H9 (cell line): Measurements from ENCODE around the gene MYL2. TPM values are rescaled to one million over a fixed set of nuclear protein-coding genes. Genes with fewer than 3 reads are reported as not detected.
A peak's percentile ranks its signal among the peaks of the same experiment; 100 is the strongest.

ENCODE experiments used
- DNase-seq: peaks from one replicate; pipeline ENCODE4 v3.0.0-alpha.2; 2017
- H2AFZ ChIP-seq: one replicate; pipeline ENCODE4 v1.6.1; 2013; ENCODE audit warnings: mild to moderate bottlenecking, low read length, control low read depth, moderate library complexity
- H2AK5ac ChIP-seq: 2 replicates; pipeline ENCODE4 v1.6.1; 2013; ENCODE audit warnings: low read length, control low read depth, mixed read lengths; ENCODE audit not compliant: insufficient read length
- H2BK120ac ChIP-seq: one replicate; pipeline ENCODE4 v1.6.1; 2013; ENCODE audit warnings: low read depth, mild to moderate bottlenecking, low read length, control low read depth, inconsistent platforms; ENCODE audit not compliant: poor library complexity, severe bottlenecking
- H2BK12ac ChIP-seq: 2 replicates; pipeline ENCODE4 v1.6.1; 2013; ENCODE audit warnings: low read length, control low read depth, mixed read lengths, low read depth; ENCODE audit not compliant: insufficient read length
- H2BK15ac ChIP-seq: 2 replicates; pipeline ENCODE4 v1.6.1; 2013; ENCODE audit warnings: low read depth, low read length, control low read depth
- H2BK20ac ChIP-seq: one replicate; pipeline ENCODE4 v1.6.1; 2013; ENCODE audit warnings: low read depth, mild to moderate bottlenecking, low read length, control low read depth, inconsistent platforms; ENCODE audit not compliant: poor library complexity, severe bottlenecking
- H2BK5ac ChIP-seq: 2 replicates; pipeline ENCODE4 v1.6.1; 2013; ENCODE audit warnings: low read length, control low read depth, mixed read lengths; ENCODE audit not compliant: insufficient read length
- H3K14ac ChIP-seq: 2 replicates; pipeline ENCODE4 v1.6.1; 2013; ENCODE audit warnings: low read length, control low read depth; ENCODE audit not compliant: insufficient read depth
- H3K18ac ChIP-seq: 2 replicates; pipeline ENCODE4 v1.6.1; 2013; ENCODE audit warnings: low read depth, mild to moderate bottlenecking, mixed read lengths, low read length, control low read depth; ENCODE audit not compliant: insufficient read length
- H3K23ac ChIP-seq: 2 replicates; pipeline ENCODE4 v1.6.1; 2013; ENCODE audit warnings: low read length, control low read depth, mixed read lengths, low read depth; ENCODE audit not compliant: insufficient read length
- H3K23me2 ChIP-seq: 2 replicates; pipeline ENCODE4 v1.6.1; 2013; ENCODE audit warnings: low read depth, mild to moderate bottlenecking, mixed read lengths, low read length, control low read depth; ENCODE audit not compliant: insufficient read length, poor library complexity, severe bottlenecking
- H3K27ac ChIP-seq: 2 replicates; pipeline ENCODE4 v1.5.1; 2013; ENCODE audit warnings: low read length, control low read depth, mixed read lengths, low read depth; ENCODE audit not compliant: insufficient read length
- H3K27me3 ChIP-seq: 2 replicates; pipeline ENCODE4 v1.6.1; 2013; ENCODE audit warnings: low read length, control low read depth, inconsistent platforms; ENCODE audit not compliant: insufficient read depth
- H3K4ac ChIP-seq: 2 replicates; pipeline ENCODE4 v1.6.1; 2013; ENCODE audit warnings: low read depth, mild to moderate bottlenecking, control low read depth, inconsistent platforms, low read length, moderate library complexity
- H3K4me1 ChIP-seq: 2 replicates; pipeline ENCODE4 v1.6.1; 2013; ENCODE audit warnings: low read length, control low read depth, inconsistent platforms; ENCODE audit not compliant: insufficient read depth
- H3K4me2 ChIP-seq: 2 replicates; pipeline ENCODE4 v1.6.1; 2013; ENCODE audit warnings: low read length, control low read depth, mixed read lengths; ENCODE audit not compliant: insufficient read length, insufficient read depth
- H3K56ac ChIP-seq: 2 replicates; pipeline ENCODE4 v1.6.1; 2013; ENCODE audit warnings: low read depth, mild to moderate bottlenecking, mixed read lengths, low read length, control low read depth; ENCODE audit not compliant: insufficient read length
- H3K79me1 ChIP-seq: 2 replicates; pipeline ENCODE4 v1.6.1; 2013; ENCODE audit warnings: low read depth, mild to moderate bottlenecking, moderate library complexity, low read length, control low read depth, inconsistent platforms; ENCODE audit not compliant: insufficient read depth, poor library complexity, severe bottlenecking
- H3K79me2 ChIP-seq: 2 replicates; pipeline ENCODE4 v1.6.1; 2013; ENCODE audit warnings: low read length, control low read depth, inconsistent platforms; ENCODE audit not compliant: insufficient read depth
- H3K9ac ChIP-seq: 2 replicates; pipeline ENCODE4 v1.6.1; 2013; ENCODE audit warnings: low read length, control low read depth, mixed read lengths; ENCODE audit not compliant: insufficient read length; ENCODE audit errors: extremely low read depth
- H3K9me3 ChIP-seq: one replicate; pipeline ENCODE4 v1.6.1; 2013; ENCODE audit warnings: low read depth, low read length, inconsistent platforms; ENCODE audit not compliant: control insufficient read depth
- H3T11ph ChIP-seq: one replicate; pipeline ENCODE4 v1.6.1; 2013; ENCODE audit warnings: mild to moderate bottlenecking, low read length, control low read depth, inconsistent platforms
- H4K20me1 ChIP-seq: one replicate; pipeline ENCODE4 v1.6.1; 2013; ENCODE audit not compliant: control insufficient read depth, insufficient read length, insufficient read depth
- H4K5ac ChIP-seq: 2 replicates; pipeline ENCODE4 v1.6.1; 2013; ENCODE audit warnings: low read depth, mild to moderate bottlenecking, mixed read lengths, low read length, control low read depth; ENCODE audit not compliant: insufficient read length
- H4K8ac ChIP-seq: replicated peaks from 2 replicates; pipeline ENCODE4 v1.6.1; 2013; ENCODE audit warnings: low read length, control low read depth, mixed read lengths, low read depth; ENCODE audit not compliant: insufficient read length
- H4K91ac ChIP-seq: 2 replicates; pipeline ENCODE4 v1.6.1; 2013; ENCODE audit warnings: low read depth, mild to moderate bottlenecking, moderate library complexity, mixed read lengths, low read length, control low read depth; ENCODE audit not compliant: insufficient read length
- H3K27ac Mint-ChIP-seq, 3 experiments: 2 replicates in 2 of 3; 3 replicates in 1 of 3; pipeline ENCODE4 v1.8.0; 2020 to 2021; ENCODE audit warnings: mixed read lengths in 3 of 3, mild to moderate bottlenecking in 1 of 3, moderate library complexity in 1 of 3
- H3K27me3 Mint-ChIP-seq: 2 replicates; pipeline ENCODE4 v1.8.0; 2021; ENCODE audit warnings: low read depth, mild to moderate bottlenecking, moderate library complexity, mixed read lengths
- H3K36me3 Mint-ChIP-seq, 3 experiments: 2 replicates in 2 of 3; 3 replicates in 1 of 3; pipeline ENCODE4 v1.8.0; 2020 to 2021; ENCODE audit warnings: low read depth in 3 of 3, mixed read lengths in 3 of 3; ENCODE audit not compliant: insufficient read depth in 1 of 3
- H3K4me1 Mint-ChIP-seq, 2 experiments: 2 replicates each; pipeline ENCODE4 v1.8.0; 2020; ENCODE audit warnings: mixed read lengths in 2 of 2
- H3K4me3 Mint-ChIP-seq, 2 experiments: 2 replicates in 1 of 2; 3 replicates in 1 of 2; pipeline ENCODE4 v1.8.0; 2020 to 2021; ENCODE audit warnings: mild to moderate bottlenecking in 2 of 2, mixed read lengths in 2 of 2, moderate library complexity in 1 of 2
- H3K9me3 Mint-ChIP-seq, 2 experiments: 2 replicates in 1 of 2; 3 replicates in 1 of 2; pipeline ENCODE4 v1.8.0; 2020; ENCODE audit warnings: mild to moderate bottlenecking in 2 of 2, mixed read lengths in 2 of 2, moderate library complexity in 1 of 2
- WGBS: extraction: QIAGEN DNeasy Blood & Tissue Kit; methylation state at CpG from one replicate; pipeline ENCODE4 v1.1.7; 2013; ENCODE audit warnings: missing lambda C conversion rate, low lambda C conversion rate, mixed read lengths; ENCODE audit not compliant: insufficient read length; ENCODE audit errors: extremely low coverage; 5-methylcytosine and 5-hydroxymethylcytosine counted together
- total RNA-seq: library from RNA; stranded (reverse); gene quantifications from 2 replicates; pipeline ENCODE4 v1.2.1, GENCODE V29; 2021
- TF ChIP-seq, protein P1 (sequence below): fragments of 200-600 bp; sonication (generic); conservative IDR thresholded peaks from 3 replicates; pipeline ENCODE4 v1.8.0; 2021; ENCODE audit warnings: antibody characterized with exemption, mild to moderate bottlenecking

Gene MYL2
- total RNA-seq, 1 experiment from 2014 or later: not detected

- Histone ChIP-seq H3K9me3 (no peaks in the 10 kb centered on the region), H3K79me2 (no peaks in the 10 kb centered on the region), H3K4me2 (no peak overlapping the region), H3K27ac (no peak overlapping the region), H3K9ac (no peak overlapping the region), H2AFZ (no peak overlapping the region), H2BK12ac (no peak overlapping the region), H2BK15ac (no peak overlapping the region), H2BK120ac (no peak overlapping the region), H3K27me3 (no peaks in the 10 kb centered on the region), H3K4ac (no peak overlapping the region), H3K23ac (no peak overlapping the region), H4K5ac (no peak overlapping the region), H3K56ac (no peak overlapping the region), H3K14ac (no peak overlapping the region), H3K23me2 (no peaks in the 10 kb centered on the region), H3K18ac (no peak overlapping the region), H4K8ac (no peak overlapping the region), H3K79me1 (no peaks in the 10 kb centered on the region), H2BK5ac (no peak overlapping the region), H2BK20ac (no peak overlapping the region), H4K91ac (no peak overlapping the region), H2AK5ac (no peak overlapping the region), H3K4me1 (no peaks in the 10 kb centered on the region), H3T11ph (no peak overlapping the region), H4K20me1 (no peaks in the 10 kb centered on the region)
- Mint-ChIP-seq H3K4me1 (peaks cover 6 to 9% of the 10 kb centered on the region in 2 experiments), H3K36me3 (no peaks in the 10 kb centered on the region), H3K9me3 (0 out of 5 replicates have a peak, but pooled peaks cover 0 to 2% of the 10 kb centered on the region in 2 experiments), H3K27ac (peak overlapping the region in 1 of 3 experiments; percentile 21; a peak in 1 of 7 replicates), H3K4me3 (no peak overlapping the region), H3K27me3 (peaks cover 8% of the 10 kb centered on the region)
- DNase-seq: no peak
- TF ChIP-seq, protein P1, sequence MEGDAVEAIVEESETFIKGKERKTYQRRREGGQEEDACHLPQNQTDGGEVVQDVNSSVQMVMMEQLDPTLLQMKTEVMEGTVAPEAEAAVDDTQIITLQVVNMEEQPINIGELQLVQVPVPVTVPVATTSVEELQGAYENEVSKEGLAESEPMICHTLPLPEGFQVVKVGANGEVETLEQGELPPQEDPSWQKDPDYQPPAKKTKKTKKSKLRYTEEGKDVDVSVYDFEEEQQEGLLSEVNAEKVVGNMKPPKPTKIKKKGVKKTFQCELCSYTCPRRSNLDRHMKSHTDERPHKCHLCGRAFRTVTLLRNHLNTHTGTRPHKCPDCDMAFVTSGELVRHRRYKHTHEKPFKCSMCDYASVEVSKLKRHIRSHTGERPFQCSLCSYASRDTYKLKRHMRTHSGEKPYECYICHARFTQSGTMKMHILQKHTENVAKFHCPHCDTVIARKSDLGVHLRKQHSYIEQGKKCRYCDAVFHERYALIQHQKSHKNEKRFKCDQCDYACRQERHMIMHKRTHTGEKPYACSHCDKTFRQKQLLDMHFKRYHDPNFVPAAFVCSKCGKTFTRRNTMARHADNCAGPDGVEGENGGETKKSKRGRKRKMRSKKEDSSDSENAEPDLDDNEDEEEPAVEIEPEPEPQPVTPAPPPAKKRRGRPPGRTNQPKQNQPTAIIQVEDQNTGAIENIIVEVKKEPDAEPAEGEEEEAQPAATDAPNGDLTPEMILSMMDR: no peak
- no CpG with 5 or more reads among the region's 8 CpGs for WGBS
Measured at GRCh38 chr12:110907583-110907982, 12.8 kb downstream of the MYL2 start.
